ENCODE data around the gene PNMA5. TPM values are rescaled to one million over a fixed set of nuclear protein-coding genes. Genes with fewer than 3 reads are reported as not detected.

Gene PNMA5
- total RNA-seq (2013): 0.29 TPM
- polyA plus RNA-seq (1 to 10 TPM in 1 of 3 donors, under 1 TPM in 1, not detected in 1; 0.06 to 2.1 TPM), polyA minus RNA-seq (0.08 and 0.42 TPM in 2 replicates), total RNA-seq (0 to 1.2 (median 0.23) reads per million in 11 experiments)

- Mint-ChIP-seq H3K9me3 (peaks cover 0 to 7% (median 0%) of the 10 kb centered on the region in 7 donors), H3K4me1 (peaks cover 39% of the 10 kb centered on the region), H3K27me3 (ENCODE audit: low read depth in 3 of 3) (peaks cover 0 to 6% (median 2%) of the 10 kb centered on the region in 3 donors), H3K27ac (peak within 1 kb of the TSS in 1 of 7 donors; percentile 10), H3K36me3 (no peaks in the 10 kb centered on the region), H3K4me3 (no peak within 1 kb of the TSS)
- no peaks in the 10 kb centered on the region for H3K9me3 ChIP-seq (replicated peaks in 1 of 2; ENCODE audit: control insufficient read depth in 1 of 2, insufficient read depth in 1 of 2, low read length in 2 of 2)
- H4K20me1 ChIP-seq (ENCODE audit: insufficient read depth, low read length): no peaks in the 10 kb centered on the region
- H3K36me3 ChIP-seq (replicated peaks in 1 of 2; ENCODE audit: control insufficient read depth in 1 of 2, insufficient read depth in 2 of 2, low read length in 2 of 2): no peaks in the 10 kb centered on the region
- intact Hi-C loops (cut with micrococcal nuclease): no loop called here
- no peak within 1 kb of the TSS for H3K4me3 ChIP-seq (replicated peaks in 1 of 3; ENCODE audit: low read depth in 2 of 3, low read length in 3 of 3)
- peaks cover 37 to 38% of the 10 kb centered on the region in 2 donors for H3K4me1 ChIP-seq (ENCODE audit: control insufficient read depth in 1 of 2, insufficient read depth in 2 of 2, low read length in 2 of 2)
- 83% methylated on average over 10 of the region's 31 CpGs for WGBS (ENCODE audit: insufficient coverage)
- H3K27ac ChIP-seq (ENCODE audit: low read depth in 1 of 2, low read length in 2 of 2): no peak within 1 kb of the TSS
- no peak within 1 kb of the TSS for H2AFZ ChIP-seq (ENCODE audit: insufficient read depth, low read depth, low read length, poor library complexity, severe bottlenecking)
- H3K9ac ChIP-seq (ENCODE audit: insufficient read depth, low read length, poor library complexity, severe bottlenecking): no peak within 1 kb of the TSS
- no peak for DNase-seq
- no peak within 1 kb of the TSS for H3K4me2 ChIP-seq (replicated peaks; ENCODE audit: extremely low read depth, low read length, poor library complexity, severe bottlenecking)
- H3K79me2 ChIP-seq (ENCODE audit: insufficient read depth, low read length): no peaks in the 10 kb centered on the region
- no peaks in the 10 kb centered on the region for H3K27me3 ChIP-seq (ENCODE audit: control insufficient read depth in 2 of 2, insufficient read depth in 2 of 2, low read length in 2 of 2)
- no peak for TF ChIP-seq CTCF (IDR thresholded peaks at IDR 0.05)
These were observed at the start of gene PNMA5 for GRCh38 chrX:152993933-152994332. Gene PNMA5 (minus strand): TSS chrX:152994116. CDS start chrX:152991598, 2,518 bp downstream.

- TF ChIP-seq CTCF (IDR thresholded peaks at IDR 0.05): peak; percentile 82
- H3K4me1 ChIP-seq (ENCODE audit: control insufficient read depth in 1 of 2, insufficient read depth in 2 of 2, low read length in 2 of 2): peaks cover 7 to 8% of the 10 kb centered on the region in 2 donors
- intact Hi-C loops (cut with micrococcal nuclease): loop anchor here (2.0 to 10.0 kb wide), 4 partner anchors 78 to 632 kb away; no protein-coding TSS in a partner anchor
- peak; percentile 68 to 71 (median 68) for DNase-seq
- H2AFZ ChIP-seq (ENCODE audit: insufficient read depth, low read depth, low read length, poor library complexity, severe bottlenecking): peak overlapping the region; percentile 73
- no peaks in the 10 kb centered on the region for H3K27me3 ChIP-seq (ENCODE audit: control insufficient read depth in 2 of 2, insufficient read depth in 2 of 2, low read length in 2 of 2)
- Mint-ChIP-seq H3K27me3 (ENCODE audit: low read depth in 3 of 3) (peaks cover 0 to 3% (median 0%) of the 10 kb centered on the region in 3 donors), H3K9me3 (peaks cover 0 to 13% (median 2%) of the 10 kb centered on the region in 7 donors), H3K4me1 (peaks cover 5% of the 10 kb centered on the region), H3K36me3 (no peaks in the 10 kb centered on the region), H3K27ac (peak overlapping the region; percentile 87 to 97 (median 95)), H3K4me3 (peak overlapping the region; percentile 81 to 88)
- H4K20me1 ChIP-seq (ENCODE audit: insufficient read depth, low read length): no peaks in the 10 kb centered on the region
- H3K36me3 ChIP-seq (replicated peaks in 1 of 2; ENCODE audit: control insufficient read depth in 1 of 2, insufficient read depth in 2 of 2, low read length in 2 of 2): no peaks in the 10 kb centered on the region
- peak overlapping the region; percentile 50 for H3K9ac ChIP-seq (ENCODE audit: insufficient read depth, low read length, poor library complexity, severe bottlenecking)
- no peaks in the 10 kb centered on the region for H3K9me3 ChIP-seq (replicated peaks in 1 of 2; ENCODE audit: control insufficient read depth in 1 of 2, insufficient read depth in 1 of 2, low read length in 2 of 2)
- no peaks in the 10 kb centered on the region for H3K79me2 ChIP-seq (ENCODE audit: insufficient read depth, low read length)
- peak overlapping the region; percentile 50 to 84 for H3K27ac ChIP-seq (ENCODE audit: low read depth in 1 of 2, low read length in 2 of 2)
- H3K4me3 ChIP-seq (replicated peaks in 1 of 3; ENCODE audit: low read depth in 2 of 3, low read length in 3 of 3): peak overlapping the region; percentile 24 to 67 (median 48)
- 8% methylated on average over 36 of the region's 64 CpGs for WGBS (ENCODE audit: insufficient coverage)
- H3K4me2 ChIP-seq (replicated peaks; ENCODE audit: extremely low read depth, low read length, poor library complexity, severe bottlenecking): peak overlapping the region; percentile 62
These were observed 38.6 kb upstream of the PNMA5 start for GRCh38 chrX:153032397-153033118.

Measured in CD14-positive monocyte (primary cell).